SK-N-SH (cell line): ENCODE data around the gene SLC1A7. TPM values are rescaled to one million over a fixed set of nuclear protein-coding genes. Genes with fewer than 3 reads are reported as not detected.
A peak's percentile ranks its signal among the peaks of the same experiment; 100 is the strongest.

ENCODE experiments used
- ELF1 ChIP-seq: IDR thresholded peaks from 2 replicates; pipeline ENCODE4 v1.4.0; 2012
- FOSL2 ChIP-seq: IDR thresholded peaks from 2 replicates; pipeline ENCODE4 v1.4.0; 2012; ENCODE audit warnings: low read depth, mild to moderate bottlenecking, moderate library complexity, borderline replicate concordance
- GABPA ChIP-seq: IDR thresholded peaks from 2 replicates; pipeline ENCODE4 v1.4.0; 2012; ENCODE audit warnings: low read depth, mild to moderate bottlenecking
- GATA2 ChIP-seq: sonication (generic); formaldehyde crosslinking; IDR thresholded peaks from 2 replicates; pipeline ENCODE4 v1.5.0; 2020; ENCODE audit warnings: mild to moderate bottlenecking, missing genetic modification reagents
- IRF3 ChIP-seq: fragments of 150-350 bp; IDR thresholded peaks from 2 replicates; pipeline ENCODE4 v1.6.1; 2016; ENCODE audit warnings: mild to moderate bottlenecking, low read depth, low read length
- JUND ChIP-seq: IDR thresholded peaks from 2 replicates; pipeline ENCODE4 v1.4.0; 2012
- MEF2A ChIP-seq: IDR thresholded peaks from 2 replicates; pipeline ENCODE4 v1.4.0; 2012; ENCODE audit warnings: low read depth, borderline replicate concordance
- POLR2AphosphoS5 ChIP-seq: IDR thresholded peaks from 2 replicates; pipeline ENCODE4 v1.6.1; 2012; ENCODE audit warnings: low read depth, low read length
- RAD21 ChIP-seq: IDR thresholded peaks from 2 replicates; pipeline ENCODE4 v1.6.1; 2012; ENCODE audit warnings: mild to moderate bottlenecking, low read length
- REST ChIP-seq: IDR thresholded peaks from 2 replicates; pipeline ENCODE4 v1.6.1; 2012; ENCODE audit warnings: mild to moderate bottlenecking, low read depth, low read length, moderate library complexity
- RFX5 ChIP-seq: IDR thresholded peaks from 2 replicates; pipeline ENCODE4 v1.6.1; 2012; ENCODE audit warnings: mild to moderate bottlenecking, improper control_type of control experiment, low read length
- SIN3A ChIP-seq: IDR thresholded peaks from 2 replicates; pipeline ENCODE4 v1.6.1; 2012; ENCODE audit warnings: low read depth, mild to moderate bottlenecking, low read length, moderate library complexity, borderline replicate concordance
- TAF1 ChIP-seq: IDR thresholded peaks from 2 replicates; pipeline ENCODE4 v1.6.1; 2012; ENCODE audit warnings: low read depth, mild to moderate bottlenecking, low read length, moderate library complexity, borderline replicate concordance
- YY1 ChIP-seq: IDR thresholded peaks from 2 replicates; pipeline ENCODE4 v1.4.0; 2012; ENCODE audit warnings: low read depth, mild to moderate bottlenecking
- polyA plus RNA-seq, 3 experiments: library from polyadenylated mRNA; depleted of rRNA; stranded (reverse); fragments of >200 nt; gene quantifications; 2 replicates each; pipeline ENCODE4 v1.2.3, GENCODE V29; 2012
- TF ChIP-seq, protein P1 (sequence below): fragments of 200-600 bp; sonication (generic); IDR thresholded peaks from 2 replicates; pipeline ENCODE4 v1.6.1; 2017; ENCODE audit warnings: antibody characterized with exemption, mild to moderate bottlenecking, moderate library complexity
- TF ChIP-seq, protein P2 (sequence below): IDR thresholded peaks from 2 replicates; pipeline ENCODE4; 2012
- TF ChIP-seq, protein P3 (sequence below): IDR thresholded peaks from 2 replicates; pipeline ENCODE4 v1.4.0; 2012; ENCODE audit warnings: low read depth
- TF ChIP-seq, protein P4 (sequence below): fragments of 150-350 bp; IDR thresholded peaks from 2 replicates; pipeline ENCODE4 v1.6.1; 2017; ENCODE audit warnings: antibody characterized with exemption, low read length, low read depth, borderline replicate concordance

Gene SLC1A7
- polyA plus RNA-seq, 1 of the 3 experiments (the other 2 are of a cell fraction): not detected

DNA sequence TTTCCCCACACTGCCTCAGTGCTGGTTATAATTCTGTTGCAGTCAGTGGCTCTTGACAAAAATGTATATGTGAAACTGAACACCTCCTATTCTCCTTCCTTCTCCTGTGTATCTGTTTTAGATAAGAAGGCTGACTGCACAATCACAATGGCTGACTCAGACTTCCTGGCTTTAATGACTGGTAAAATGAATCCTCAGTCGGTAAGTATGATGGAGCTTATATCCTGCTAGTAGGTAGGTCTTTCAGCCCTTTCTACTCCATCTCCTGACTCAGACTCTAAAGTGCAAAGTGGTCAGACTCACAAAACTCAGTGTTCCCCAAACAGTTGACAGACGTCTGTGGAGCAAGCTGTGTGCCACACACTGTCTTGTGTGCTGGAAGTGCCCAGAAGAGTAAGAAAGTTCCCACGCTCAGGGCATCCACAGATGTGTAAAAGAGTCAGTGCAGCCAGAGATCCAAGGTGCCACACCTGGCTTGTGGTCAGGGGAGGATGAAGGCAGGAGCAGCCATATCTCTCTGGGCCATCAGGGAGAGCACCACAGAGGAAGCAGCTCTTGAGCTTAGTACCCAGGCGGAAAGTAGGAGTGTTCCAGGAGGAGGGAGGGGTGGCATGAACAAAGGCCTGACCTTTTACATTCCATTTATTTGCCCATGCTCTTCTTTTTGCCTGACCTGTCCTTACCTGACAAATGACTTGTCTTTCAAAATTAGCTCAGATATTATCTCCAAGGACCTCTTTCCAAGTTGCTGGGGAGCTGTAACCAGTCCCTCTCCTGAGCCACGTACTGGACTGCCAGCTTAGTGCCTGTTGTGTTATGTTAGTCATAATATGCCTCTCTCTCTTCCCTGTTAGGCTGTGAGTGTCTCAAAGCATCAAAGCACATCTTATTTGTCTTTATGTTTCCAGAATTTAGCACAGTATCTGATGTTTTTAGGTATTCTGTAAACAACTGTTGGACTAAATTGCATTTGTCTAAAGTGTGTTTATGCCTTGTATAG, 94.4 kb downstream of the SLC1A7 start (continued):
- TF ChIP-seq POLR2AphosphoS5: peak; percentile 52; the same call in 1 of the 2 replicates
- TF ChIP-seq, protein P1, sequence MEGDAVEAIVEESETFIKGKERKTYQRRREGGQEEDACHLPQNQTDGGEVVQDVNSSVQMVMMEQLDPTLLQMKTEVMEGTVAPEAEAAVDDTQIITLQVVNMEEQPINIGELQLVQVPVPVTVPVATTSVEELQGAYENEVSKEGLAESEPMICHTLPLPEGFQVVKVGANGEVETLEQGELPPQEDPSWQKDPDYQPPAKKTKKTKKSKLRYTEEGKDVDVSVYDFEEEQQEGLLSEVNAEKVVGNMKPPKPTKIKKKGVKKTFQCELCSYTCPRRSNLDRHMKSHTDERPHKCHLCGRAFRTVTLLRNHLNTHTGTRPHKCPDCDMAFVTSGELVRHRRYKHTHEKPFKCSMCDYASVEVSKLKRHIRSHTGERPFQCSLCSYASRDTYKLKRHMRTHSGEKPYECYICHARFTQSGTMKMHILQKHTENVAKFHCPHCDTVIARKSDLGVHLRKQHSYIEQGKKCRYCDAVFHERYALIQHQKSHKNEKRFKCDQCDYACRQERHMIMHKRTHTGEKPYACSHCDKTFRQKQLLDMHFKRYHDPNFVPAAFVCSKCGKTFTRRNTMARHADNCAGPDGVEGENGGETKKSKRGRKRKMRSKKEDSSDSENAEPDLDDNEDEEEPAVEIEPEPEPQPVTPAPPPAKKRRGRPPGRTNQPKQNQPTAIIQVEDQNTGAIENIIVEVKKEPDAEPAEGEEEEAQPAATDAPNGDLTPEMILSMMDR: no peak
- no peak for TF ChIP-seq MEF2A
- TF ChIP-seq GABPA: no peak
- TF ChIP-seq REST: no peak
- TF ChIP-seq RAD21: no peak
- no peak for TF ChIP-seq TAF1
- TF ChIP-seq ELF1: no peak
- peak; percentile 71 for TF ChIP-seq JUND
- peak; percentile 81 for TF ChIP-seq FOSL2
- TF ChIP-seq, protein P2, sequence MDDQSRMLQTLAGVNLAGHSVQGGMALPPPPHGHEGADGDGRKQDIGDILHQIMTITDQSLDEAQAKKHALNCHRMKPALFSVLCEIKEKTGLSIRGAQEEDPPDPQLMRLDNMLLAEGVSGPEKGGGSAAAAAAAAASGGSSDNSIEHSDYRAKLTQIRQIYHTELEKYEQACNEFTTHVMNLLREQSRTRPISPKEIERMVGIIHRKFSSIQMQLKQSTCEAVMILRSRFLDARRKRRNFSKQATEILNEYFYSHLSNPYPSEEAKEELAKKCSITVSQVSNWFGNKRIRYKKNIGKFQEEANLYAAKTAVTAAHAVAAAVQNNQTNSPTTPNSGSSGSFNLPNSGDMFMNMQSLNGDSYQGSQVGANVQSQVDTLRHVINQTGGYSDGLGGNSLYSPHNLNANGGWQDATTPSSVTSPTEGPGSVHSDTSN: peak; percentile 49
- TF ChIP-seq GATA2 (CRISPR knock-in tag): no peak
- TF ChIP-seq RFX5: no peak
- no peak for TF ChIP-seq SIN3A
- no peak for TF ChIP-seq IRF3
- TF ChIP-seq, protein P3, sequence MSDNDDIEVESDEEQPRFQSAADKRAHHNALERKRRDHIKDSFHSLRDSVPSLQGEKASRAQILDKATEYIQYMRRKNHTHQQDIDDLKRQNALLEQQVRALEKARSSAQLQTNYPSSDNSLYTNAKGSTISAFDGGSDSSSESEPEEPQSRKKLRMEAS: no peak; the same call in 1 of the 2 replicates
- TF ChIP-seq YY1: peak; percentile 60; the same call in 1 of the 2 replicates
- TF ChIP-seq, protein P4, sequence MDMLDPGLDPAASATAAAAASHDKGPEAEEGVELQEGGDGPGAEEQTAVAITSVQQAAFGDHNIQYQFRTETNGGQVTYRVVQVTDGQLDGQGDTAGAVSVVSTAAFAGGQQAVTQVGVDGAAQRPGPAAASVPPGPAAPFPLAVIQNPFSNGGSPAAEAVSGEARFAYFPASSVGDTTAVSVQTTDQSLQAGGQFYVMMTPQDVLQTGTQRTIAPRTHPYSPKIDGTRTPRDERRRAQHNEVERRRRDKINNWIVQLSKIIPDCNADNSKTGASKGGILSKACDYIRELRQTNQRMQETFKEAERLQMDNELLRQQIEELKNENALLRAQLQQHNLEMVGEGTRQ: no peak
